Right lobe of liver (tissue), 6 donors: Measurements from ENCODE around the gene KIF2C. TPM values are rescaled to one million over a fixed set of nuclear protein-coding genes. Genes with fewer than 3 reads are reported as not detected.

ENCODE experiments used
- ATAC-seq, 4 donors: fragments of 200-7000 bp; cut with Tn5 transposase; one replicate each; pipeline ENCODE4 v1.9.1; 2020; ENCODE audit warnings: mild to moderate bottlenecking in 4 of 4, moderate library complexity in 4 of 4
- DNase-seq, 3 donors: peaks; one replicate each; pipeline ENCODE4 v3.0.0-alpha.2; 2020
- H3K27ac ChIP-seq, 3 donors: fragments of 200-600 bp; one replicate each; pipeline ENCODE4 v1.8.0; 2022
- H3K27me3 ChIP-seq, 2 donors: fragments of 200-600 bp; one replicate each; pipeline ENCODE4 v1.8.0; 2022
- H3K36me3 ChIP-seq, 4 donors: fragments of 200-600 bp; sonication (generic) in 1 of 4; one replicate each; pipeline versions ENCODE4 v1.5.1 to v1.8.0; 2017 to 2022; ENCODE audit warnings: control low read depth in 1 of 4
- H3K4me1 ChIP-seq, 4 donors: fragments of 200-600 bp; sonication (generic) in 1 of 4; one replicate each; pipeline versions ENCODE4 v1.5.1 to v1.8.0; 2017 to 2022; ENCODE audit warnings: control low read depth in 1 of 4
- H3K4me3 ChIP-seq, 3 donors: fragments of 200-600 bp; one replicate each; pipeline ENCODE4 v1.8.0; 2022
- H3K9me3 ChIP-seq, 4 donors: fragments of 200-600 bp; sonication (generic) in 1 of 4; one replicate each; pipeline versions ENCODE4 v1.5.1 to v1.8.0; 2017 to 2022; ENCODE audit warnings: control low read depth in 1 of 4
- POLR2A ChIP-seq: fragments of 450-650 bp; IDR thresholded peaks from one replicate; pipeline ENCODE4 v1.6.1; 2017; ENCODE audit warnings: antibody characterized with exemption, mild to moderate bottlenecking
- WGBS: methylation state at CpG from one replicate; pipeline ENCODE4 v1.1.6; 2018; ENCODE audit warnings: low coverage, low lambda C conversion rate; ENCODE audit not compliant: insufficient coverage; ENCODE audit errors: missing lambda C conversion rate; 5-methylcytosine and 5-hydroxymethylcytosine counted together
- intact Hi-C, 2 donors: fragments of 100-400 bp; cut with DNase I; formaldehyde crosslinking; loops; one replicate each; pipeline versions ENCODE4 v1.11.2 to v1.14.1; 2022
- total RNA-seq, 6 experiments: library from RNA; depleted of rRNA in 2 of 6; stranded (reverse); fragments of >200 nt in 2 of 6; fragmentation: NEBNext Ultra II Directional in 3 of 6; extraction: Animal tissue kit (Norgen Biotek cat#: 25700) in 3 of 6; gene quantifications; one replicate each; pipeline versions ENCODE4 v1.1.0 to v1.2.4, GENCODE V29; 2016 to 2023
- TF ChIP-seq, protein P1 (sequence below), 4 donors: fragments of 200-600 bp in 3 of 4; fragments of 450-650 bp in 1 of 4; IDR thresholded peaks; one replicate each; pipeline versions ENCODE4 v1.5.1 to v1.8.0; 2016 to 2022; ENCODE audit warnings: antibody characterized with exemption in 4 of 4, mild to moderate bottlenecking in 2 of 4
- donor health status: DM: no; HTN: yes; CAD: no.
- donor health status: DM: no; HTN: no; CAD: no.
- donor health status: DM: no; HTN: no; CAD: no.
- donor health status: DM: no; HTN: yes; CAD: no.
- donor health status: DM: no; HTN: yes; CAD: no.

KIF2C gene
- total RNA-seq, 6 experiments from 2014 or later, result 0.22 to 1.4 (median 0.37) TPM; not detected in 1

DNA sequence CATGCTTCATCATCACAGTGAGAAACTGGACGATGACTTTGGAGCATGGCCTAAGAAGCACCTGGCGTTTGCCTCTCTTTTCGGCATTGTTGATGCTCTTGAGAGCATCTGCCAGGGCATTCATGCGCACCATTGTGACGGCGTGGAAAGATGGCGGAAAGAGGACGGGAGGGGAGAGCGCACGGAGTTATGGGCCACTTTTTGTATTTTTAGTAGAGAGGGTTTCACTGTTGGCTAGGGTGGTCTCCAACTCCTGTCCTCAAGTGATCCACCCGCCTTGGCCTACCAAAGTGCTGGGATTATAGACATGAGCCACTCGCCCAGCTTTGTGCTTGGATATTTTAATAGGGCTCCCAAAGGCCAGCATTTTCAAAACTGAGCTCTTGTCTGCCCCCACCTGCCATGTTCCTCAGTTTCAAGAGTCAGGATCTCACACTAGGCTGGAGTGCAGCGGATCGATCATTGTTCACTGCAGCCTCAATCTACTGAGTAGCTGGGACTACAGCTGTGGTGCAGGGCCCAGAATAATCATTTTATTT is 41.0 kb downstream of the KIF2C start:
- no peak for TF ChIP-seq POLR2A
- TF ChIP-seq, protein P1, sequence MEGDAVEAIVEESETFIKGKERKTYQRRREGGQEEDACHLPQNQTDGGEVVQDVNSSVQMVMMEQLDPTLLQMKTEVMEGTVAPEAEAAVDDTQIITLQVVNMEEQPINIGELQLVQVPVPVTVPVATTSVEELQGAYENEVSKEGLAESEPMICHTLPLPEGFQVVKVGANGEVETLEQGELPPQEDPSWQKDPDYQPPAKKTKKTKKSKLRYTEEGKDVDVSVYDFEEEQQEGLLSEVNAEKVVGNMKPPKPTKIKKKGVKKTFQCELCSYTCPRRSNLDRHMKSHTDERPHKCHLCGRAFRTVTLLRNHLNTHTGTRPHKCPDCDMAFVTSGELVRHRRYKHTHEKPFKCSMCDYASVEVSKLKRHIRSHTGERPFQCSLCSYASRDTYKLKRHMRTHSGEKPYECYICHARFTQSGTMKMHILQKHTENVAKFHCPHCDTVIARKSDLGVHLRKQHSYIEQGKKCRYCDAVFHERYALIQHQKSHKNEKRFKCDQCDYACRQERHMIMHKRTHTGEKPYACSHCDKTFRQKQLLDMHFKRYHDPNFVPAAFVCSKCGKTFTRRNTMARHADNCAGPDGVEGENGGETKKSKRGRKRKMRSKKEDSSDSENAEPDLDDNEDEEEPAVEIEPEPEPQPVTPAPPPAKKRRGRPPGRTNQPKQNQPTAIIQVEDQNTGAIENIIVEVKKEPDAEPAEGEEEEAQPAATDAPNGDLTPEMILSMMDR (IDR thresholded peaks at IDR 0.05), result no peak
- WGBS, result 91% methylated on average over 9 of the region's 14 CpGs
- intact Hi-C loops, result loop anchor here in 1 of 2 donors (10.0 kb wide), 1 partner anchor 54 kb away; no protein-coding TSS in a partner anchor
- no peaks in the 10 kb centered on the region for H3K9me3 ChIP-seq
- DNase-seq, result no peak
- H3K4me1 ChIP-seq, result peaks cover 0 to 24% (median 0%) of the 10 kb centered on the region in 4 donors
- H3K27ac ChIP-seq, result no peak overlapping the region
- H3K4me3 ChIP-seq, result no peak overlapping the region
- no peak for ATAC-seq
- H3K36me3 ChIP-seq, result peaks cover 4 to 27% (median 14%) of the 10 kb centered on the region in 4 donors
- H3K27me3 ChIP-seq, result no peaks in the 10 kb centered on the region

DNA sequence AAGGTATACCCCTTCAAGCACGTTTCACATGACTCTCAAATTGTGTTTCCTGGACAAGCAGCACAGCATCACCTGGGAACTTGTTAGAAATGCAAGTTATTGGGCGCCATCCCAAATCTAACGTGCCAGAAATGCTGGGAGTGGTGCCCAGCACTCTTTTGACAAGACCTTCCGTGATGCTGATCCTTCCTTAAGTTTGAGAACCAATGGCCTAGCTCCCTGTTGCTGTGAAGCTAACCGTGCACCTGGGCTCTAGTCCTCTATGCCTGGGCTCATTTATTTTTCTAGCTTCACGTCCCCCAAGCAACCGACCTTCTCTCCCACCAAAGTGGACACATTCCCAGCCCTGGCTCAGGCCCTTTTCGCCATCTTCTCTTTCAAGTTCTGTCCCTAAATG is 44.1 kb downstream of the KIF2C start:
- intact Hi-C loops, result loop anchor here in 1 of 2 donors (10.0 kb wide), 1 partner anchor 51 kb away; no protein-coding TSS in a partner anchor
- Histone ChIP-seq H3K36me3 (peaks cover 0 to 14% (median 2%) of the 10 kb centered on the region in 4 donors), H3K27me3 (no peaks in the 10 kb centered on the region), H3K4me3 (no peak overlapping the region), H3K9me3 (no peaks in the 10 kb centered on the region), H3K27ac (no peak overlapping the region), H3K4me1 (peaks cover 0 to 20% (median 0%) of the 10 kb centered on the region in 4 donors)
- no peak for DNase-seq
- no peak for TF ChIP-seq POLR2A
- TF ChIP-seq, protein P1 (IDR thresholded peaks at IDR 0.05), result no peak
- ATAC-seq, result peak in 1 of 4 donors; percentile 2
- WGBS, result 38% methylated on average over 7 of the region's 8 CpGs

DNA sequence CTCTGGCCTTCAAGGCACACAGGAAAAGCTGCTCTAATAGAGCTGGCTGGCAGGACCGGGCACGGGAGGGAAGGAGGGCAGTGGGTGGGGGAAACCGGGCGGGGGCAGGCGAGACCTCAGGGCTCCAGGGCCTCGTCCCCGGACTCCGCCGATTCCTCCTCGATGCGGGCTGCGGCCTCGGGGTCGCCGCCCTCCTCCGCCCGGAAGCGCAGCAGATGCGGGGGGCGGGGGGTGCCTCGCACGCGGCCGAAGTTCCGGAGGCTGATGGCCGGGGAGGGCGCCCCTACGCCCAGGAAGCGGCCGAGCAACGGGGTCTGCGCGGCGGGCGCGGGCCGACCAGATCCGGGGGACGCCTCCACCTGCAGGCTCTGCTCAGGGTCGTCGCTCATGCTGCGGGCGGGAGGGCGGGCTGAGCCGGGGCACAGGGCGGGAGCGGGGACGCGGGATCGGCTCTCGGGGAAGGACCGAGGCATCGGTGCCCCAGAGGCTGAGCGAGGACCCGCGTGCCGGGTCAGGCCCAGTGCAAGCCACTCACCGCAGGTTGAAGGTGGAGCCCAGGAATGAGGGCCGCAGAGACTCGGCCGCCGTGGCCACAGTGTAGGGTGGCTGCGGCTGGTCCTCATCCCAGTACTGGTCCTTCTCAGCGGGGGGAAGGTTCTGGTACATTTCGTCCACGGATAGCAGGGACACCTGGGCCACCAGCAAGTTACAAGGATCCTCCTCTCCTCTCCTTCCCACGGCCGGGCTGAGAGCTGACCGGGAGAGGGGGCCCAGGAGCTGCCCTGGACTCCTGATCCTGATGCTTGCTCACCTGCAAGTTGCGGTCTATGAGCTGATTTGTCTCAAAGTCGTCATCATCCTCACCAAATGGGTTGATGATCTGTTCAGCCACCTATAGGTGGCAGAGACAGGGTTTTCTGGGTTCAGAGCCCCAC is 44.7 kb downstream of the KIF2C start:
- TF ChIP-seq, protein P1 (IDR thresholded peaks at IDR 0.05), result no peak
- TF ChIP-seq POLR2A, result no peak
- H3K4me3 ChIP-seq, result peak overlapping the region; percentile 22 to 46 (median 23)
- peaks cover 0 to 20% (median 0%) of the 10 kb centered on the region in 4 donors for H3K4me1 ChIP-seq
- H3K27ac ChIP-seq, result no peak overlapping the region
- peaks cover 0 to 8% (median under 1%) of the 10 kb centered on the region in 4 donors for H3K36me3 ChIP-seq
- 3% methylated on average over 6 of the region's 71 CpGs for WGBS
- peak; percentile 10 to 33 (median 24) for ATAC-seq
- H3K27me3 ChIP-seq, result no peaks in the 10 kb centered on the region
- DNase-seq, result no peak
- H3K9me3 ChIP-seq, result no peaks in the 10 kb centered on the region
- intact Hi-C loops, result loop anchor here in 1 of 2 donors (10.0 kb wide), 1 partner anchor 50 kb away; no protein-coding TSS in a partner anchor

DNA sequence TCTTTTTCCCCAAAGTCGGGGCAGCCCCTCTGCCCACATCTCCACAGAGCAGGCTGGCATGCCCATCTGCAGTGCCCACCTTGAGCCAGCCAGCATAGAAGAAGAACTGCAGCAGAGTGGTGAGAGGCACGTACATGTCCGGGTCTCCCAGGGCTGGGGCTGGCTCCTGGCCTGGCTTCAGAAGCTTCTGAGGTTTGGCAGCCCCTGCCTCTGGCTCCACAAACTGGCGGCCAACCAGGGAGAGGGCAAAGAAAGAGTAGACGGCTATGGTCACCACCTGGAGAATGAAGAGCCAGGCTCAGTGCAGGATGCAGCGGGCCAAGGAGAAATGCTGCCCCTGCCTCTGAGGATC is 45.4 kb downstream of the KIF2C start:
- Histone ChIP-seq H3K4me1 (peaks cover 0 to 20% (median 0%) of the 10 kb centered on the region in 4 donors), H3K27me3 (no peaks in the 10 kb centered on the region), H3K9me3 (no peaks in the 10 kb centered on the region), H3K27ac (no peak overlapping the region), H3K36me3 (peaks cover 0 to 5% (median 0%) of the 10 kb centered on the region in 4 donors), H3K4me3 (no peak overlapping the region)
- no peak for ATAC-seq
- TF ChIP-seq POLR2A, result no peak
- TF ChIP-seq, protein P1 (IDR thresholded peaks at IDR 0.05), result no peak
- WGBS, result 81% methylated on average over 5 of the region's 6 CpGs
- DNase-seq, result no peak
- intact Hi-C loops, result loop anchor here in 1 of 2 donors (10.0 kb wide), 1 partner anchor 50 kb away; no protein-coding TSS in a partner anchor
